GM19395 (cell line): ENCODE measurements around the gene DNAJC17.
A peak's percentile ranks its signal among the peaks of the same experiment; 100 is the strongest.

Experiments
- ATAC-seq: cut with Tn5 transposase; IDR thresholded peaks from one replicate; pipeline ENCODE4 v1.9.1; 2021; ENCODE audit warnings: mild to moderate bottlenecking, moderate library complexity; ENCODE audit not compliant: unreplicated experiment

Gene DNAJC17

GRCh38 chr15:40830884-40831283 is 23.6 kb upstream of the DNAJC17 start:
- ATAC-seq, result no peak

- ATAC-seq, result no peak
Measured at GRCh38 chr15:40829115-40829514, 21.8 kb upstream of the DNAJC17 start.

GRCh38 chr15:40828447-40829036 is 21.3 kb upstream of the DNAJC17 start, which contains the start of gene PPP1R14D:
TSS of gene PPP1R14D (minus strand) at chr15:40828708. CDS start at chr15:40828641, 67 bp downstream.
- ATAC-seq, result no peak

- ATAC-seq, result no peak
Measured at GRCh38 chr15:40826423-40827075, 19.3 kb upstream of the DNAJC17 start.

GRCh38 chr15:40825661-40826422 is 18.6 kb upstream of the DNAJC17 start:
- ATAC-seq, result no peak

- ATAC-seq, result no peak
Measured at GRCh38 chr15:40823572-40824343, 16.5 kb upstream of the DNAJC17 start.

GRCh38 chr15:40821195-40821594 is 13.9 kb upstream of the DNAJC17 start:
- no peak for ATAC-seq

GRCh38 chr15:40819048-40819447 is 11.8 kb upstream of the DNAJC17 start:
- no peak for ATAC-seq

GRCh38 chr15:40815042-40815698 is 7.9 kb upstream of the DNAJC17 start:
- ATAC-seq, result no peak

- no peak for ATAC-seq
Measured at GRCh38 chr15:40812721-40813425, 5.6 kb upstream of the DNAJC17 start.

- ATAC-seq, result no peak
Measured at GRCh38 chr15:40808861-40809450, 1.7 kb upstream of the DNAJC17 start.

- ATAC-seq, result no peak
Measured at GRCh38 chr15:40807888-40808461, 702 bp upstream of the DNAJC17 start.

GRCh38 chr15:40806672-40807027 is 623 bp downstream of the DNAJC17 start:
- ATAC-seq, result peak; percentile 2

- ATAC-seq, result no peak
Measured at GRCh38 chr15:40803688-40804087, 3.6 kb downstream of the DNAJC17 start.

GRCh38 chr15:40803076-40803475 is 4.2 kb downstream of the DNAJC17 start:
- ATAC-seq, result no peak

GRCh38 chr15:40799523-40799922 is 7.8 kb downstream of the DNAJC17 start:
- no peak for ATAC-seq

GRCh38 chr15:40796512-40796911 is 10.8 kb downstream of the DNAJC17 start:
- ATAC-seq, result no peak

GRCh38 chr15:40796041-40796440 is 11.2 kb downstream of the DNAJC17 start:
- no peak for ATAC-seq

- ATAC-seq, result no peak
Measured at GRCh38 chr15:40793216-40793989, 13.9 kb downstream of the DNAJC17 start.
